ENCODE data around the gene ONECUT1. TPM values are rescaled to one million over a fixed set of nuclear protein-coding genes. Genes with fewer than 3 reads are reported as not detected.

The ONECUT1 gene
- total and polyA plus RNA-seq, 2 donors from 2014 or later, result not detected

GRCh38 chr15:52715411-52715810 is 74.7 kb downstream of the ONECUT1 start:
- Histone ChIP-seq H3K4me1 (ENCODE audit: control insufficient read depth in 2 of 3, insufficient read depth in 2 of 3, low read depth in 1 of 3, low read length in 3 of 3) (no peaks in the 10 kb centered on the region), H3K9ac (ENCODE audit: low read length in 3 of 3) (no peak overlapping the region), H3K27me3 (ENCODE audit: control insufficient read depth, insufficient read depth, low read length) (no peaks in the 10 kb centered on the region), H3K4me3 (ENCODE audit: low read length in 3 of 3) (no peak overlapping the region), H3K36me3 (ENCODE audit: control insufficient read depth in 2 of 3, insufficient read depth in 3 of 3, low read length in 3 of 3) (no peaks in the 10 kb centered on the region), H3K27ac (ENCODE audit: low read depth in 2 of 2, low read length in 2 of 2) (no peak overlapping the region), H3K9me3 (ENCODE audit: control insufficient read depth in 2 of 3, insufficient read depth in 1 of 3, low read length in 3 of 3) (no peaks in the 10 kb centered on the region)
- FAIRE-seq (no peak), DNase-seq (no peak)
- TF ChIP-seq CTCF (IDR thresholded peaks at IDR 0.05; ENCODE audit: borderline replicate concordance, extremely low read depth, insufficient read depth), result no peak
- intact Hi-C loops (cut with DNase I), result no loop called here

GRCh38 chr15:52714968-52715367 is 75.2 kb downstream of the ONECUT1 start:
- Histone ChIP-seq H3K9ac (ENCODE audit: low read length in 3 of 3) (no peak overlapping the region), H3K27ac (ENCODE audit: low read depth in 2 of 2, low read length in 2 of 2) (no peak overlapping the region), H3K9me3 (ENCODE audit: control insufficient read depth in 2 of 3, insufficient read depth in 1 of 3, low read length in 3 of 3) (no peaks in the 10 kb centered on the region), H3K36me3 (ENCODE audit: control insufficient read depth in 2 of 3, insufficient read depth in 3 of 3, low read length in 3 of 3) (no peaks in the 10 kb centered on the region), H3K4me3 (ENCODE audit: low read length in 3 of 3) (no peak overlapping the region), H3K4me1 (ENCODE audit: control insufficient read depth in 2 of 3, insufficient read depth in 2 of 3, low read depth in 1 of 3, low read length in 3 of 3) (no peaks in the 10 kb centered on the region), H3K27me3 (ENCODE audit: control insufficient read depth, insufficient read depth, low read length) (no peaks in the 10 kb centered on the region)
- DNase-seq (no peak), FAIRE-seq (no peak)
- no peak for TF ChIP-seq CTCF (IDR thresholded peaks at IDR 0.05; ENCODE audit: borderline replicate concordance, extremely low read depth, insufficient read depth)
- intact Hi-C loops (cut with DNase I), result no loop called here

- TF ChIP-seq CTCF (IDR thresholded peaks at IDR 0.05; ENCODE audit: borderline replicate concordance, extremely low read depth, insufficient read depth), result no peak
- H3K36me3 ChIP-seq (ENCODE audit: control insufficient read depth in 2 of 3, insufficient read depth in 3 of 3, low read length in 3 of 3), result no peaks in the 10 kb centered on the region
- no peak for FAIRE-seq
Observed at GRCh38 chr15:52710708-52711389, 79.3 kb downstream of the ONECUT1 start.

More at GRCh38 chr15:52710708-52711389, 79.3 kb downstream of the ONECUT1 start:
- no peak for DNase-seq
- Histone ChIP-seq H3K27ac (ENCODE audit: low read depth in 2 of 2, low read length in 2 of 2) (no peak overlapping the region), H3K4me3 (ENCODE audit: low read length in 3 of 3) (no peak overlapping the region), H3K9me3 (ENCODE audit: control insufficient read depth in 2 of 3, insufficient read depth in 1 of 3, low read length in 3 of 3) (no peaks in the 10 kb centered on the region), H3K9ac (ENCODE audit: low read length in 3 of 3) (no peak overlapping the region), H3K4me1 (ENCODE audit: control insufficient read depth in 2 of 3, insufficient read depth in 2 of 3, low read depth in 1 of 3, low read length in 3 of 3) (no peaks in the 10 kb centered on the region), H3K27me3 (ENCODE audit: control insufficient read depth, insufficient read depth, low read length) (no peaks in the 10 kb centered on the region)
- intact Hi-C loops (cut with DNase I), result no loop called here

All from kidney (tissue), 14 donors.